Effector memory CD4-positive, alpha-beta T cell (primary cell): Measurements from ENCODE around the gene ACHE.

Experiments used
- DNase-seq, 3 donors: peaks; one replicate each; pipeline ENCODE4 v3.0.0-alpha.2; 2020
- H3K27ac ChIP-seq: 2 replicates; pipeline ENCODE4 v1.7.0; 2013; ENCODE audit warnings: mild to moderate bottlenecking, low read length, moderate library complexity; ENCODE audit not compliant: insufficient read depth, poor library complexity, severe bottlenecking
- H3K27me3 ChIP-seq: replicated peaks from 2 replicates; pipeline ENCODE4 v1.7.0; 2013; ENCODE audit warnings: mild to moderate bottlenecking, low read length; ENCODE audit not compliant: insufficient read depth, control insufficient read depth, poor library complexity, severe bottlenecking
- H3K36me3 ChIP-seq: 2 replicates; pipeline ENCODE4 v1.7.0; 2013; ENCODE audit warnings: mild to moderate bottlenecking, low read length, moderate library complexity; ENCODE audit not compliant: control insufficient read depth, insufficient read depth
- H3K4me1 ChIP-seq: 2 replicates; pipeline ENCODE4 v1.7.0; 2013; ENCODE audit warnings: low read length, mild to moderate bottlenecking; ENCODE audit not compliant: control insufficient read depth, insufficient read depth, poor library complexity, severe bottlenecking
- H3K4me3 ChIP-seq: 2 replicates; pipeline ENCODE4 v1.7.0; 2013; ENCODE audit warnings: low read length, low read depth, mild to moderate bottlenecking; ENCODE audit not compliant: insufficient read depth, poor library complexity, severe bottlenecking
- H3K9me3 ChIP-seq: 2 replicates; pipeline ENCODE4 v1.7.0; 2013; ENCODE audit warnings: mild to moderate bottlenecking, low read length, moderate library complexity; ENCODE audit not compliant: control insufficient read depth

ACHE gene

DNA sequence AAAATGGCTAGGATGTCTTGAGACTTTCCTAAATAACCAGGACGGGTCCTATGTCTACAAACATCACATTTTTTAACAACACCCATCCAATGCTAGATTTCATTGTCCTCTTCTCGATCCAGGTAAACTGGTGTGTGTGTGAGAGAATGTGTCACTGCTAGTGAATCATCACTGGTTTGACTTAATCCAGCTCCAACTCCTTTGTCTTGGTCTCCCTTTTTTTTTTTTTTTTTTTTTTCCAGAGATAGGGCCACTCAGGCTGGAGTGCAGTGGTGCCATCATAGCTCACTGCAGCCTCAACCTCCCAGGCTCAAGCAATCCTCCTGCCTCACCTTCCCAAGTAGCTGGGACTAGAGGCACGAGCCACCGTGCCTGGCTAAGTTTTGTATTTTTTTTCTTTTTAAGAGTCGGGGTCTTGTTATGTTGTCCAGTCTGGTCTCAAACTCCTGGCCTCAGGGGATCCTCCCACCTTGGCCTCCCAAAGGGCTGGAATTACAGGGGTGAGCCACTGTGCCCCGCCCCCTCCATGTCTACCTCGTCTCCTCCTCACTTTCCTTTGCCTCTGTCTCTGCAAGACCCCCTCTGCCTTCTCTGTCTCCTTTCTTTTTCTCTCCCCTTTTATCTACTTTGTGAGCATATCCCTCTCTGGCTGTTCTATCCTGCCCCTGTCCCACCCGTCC lies 4.0 kb downstream of the ACHE start:
- Histone ChIP-seq H3K36me3 (peaks cover 6% of the 10 kb centered on the region), H3K4me3 (no peak overlapping the region), H3K9me3 (no peaks in the 10 kb centered on the region), H3K27ac (no peak overlapping the region), H3K4me1 (peaks cover 54% of the 10 kb centered on the region), H3K27me3 (peaks cover 30% of the 10 kb centered on the region)
- no peak for DNase-seq

DNA sequence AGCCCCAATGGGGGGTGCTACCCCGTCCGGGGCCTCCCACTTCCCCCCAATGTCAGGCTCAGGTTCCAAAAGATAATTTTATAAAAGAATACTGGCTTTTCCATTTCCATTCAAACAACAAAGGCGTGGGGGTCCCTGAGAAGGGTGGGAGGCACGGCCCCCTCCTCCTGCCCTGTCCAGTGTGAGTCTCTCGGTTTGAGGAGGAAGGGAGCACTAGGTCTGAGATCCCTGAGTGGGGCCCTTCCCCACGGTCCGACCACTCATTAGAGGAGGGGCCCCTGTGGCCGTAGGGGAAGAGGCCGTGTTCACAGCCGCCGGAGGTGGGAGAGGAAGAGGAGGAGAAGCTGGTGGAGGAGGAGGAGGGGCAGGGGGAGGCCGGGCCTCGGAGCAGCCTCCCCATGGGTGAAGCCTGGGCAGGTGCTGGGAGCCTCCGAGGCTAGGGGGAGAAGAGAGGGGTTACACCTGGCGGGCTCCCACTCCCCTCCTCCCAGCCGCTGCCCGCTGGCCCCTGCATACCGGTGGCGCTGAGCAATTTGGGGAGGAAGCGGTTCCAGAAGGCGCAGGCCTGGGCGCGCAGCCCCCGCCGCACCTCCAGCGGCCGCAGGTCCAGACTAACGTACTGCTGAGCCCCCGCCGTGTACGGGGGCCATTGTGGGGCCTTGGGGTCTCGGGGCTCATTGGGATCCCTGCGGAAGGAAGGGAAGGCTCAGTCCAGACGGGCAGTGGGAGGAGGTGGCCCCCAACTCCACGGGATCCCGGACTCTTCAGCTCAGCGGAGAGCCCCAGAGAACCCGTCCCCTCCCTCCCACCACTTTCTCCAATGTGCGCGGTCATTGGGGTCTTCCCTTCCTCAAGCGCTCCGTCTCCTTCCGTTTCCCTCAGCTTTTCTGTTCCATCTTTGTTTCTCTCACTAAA lies 4.8 kb downstream of the ACHE start:
- DNase-seq = no peak
- no peak overlapping the region for H3K27ac ChIP-seq
- H3K36me3 ChIP-seq = peaks cover 14% of the 10 kb centered on the region
- H3K4me1 ChIP-seq = peaks cover 47% of the 10 kb centered on the region
- peaks cover 22% of the 10 kb centered on the region for H3K27me3 ChIP-seq
- peak overlapping the region; percentile 66 for H3K4me3 ChIP-seq
- no peaks in the 10 kb centered on the region for H3K9me3 ChIP-seq

GRCh38 chr7:100888988-100889750 lies 6.5 kb downstream of the ACHE start, which contains the start of gene UFSP1:
UFSP1 (minus strand) TSS chr7:100889715; CDS start chr7:100889271, 444 bp downstream.
- Histone ChIP-seq H3K27ac (peak within 1 kb of the TSS; percentile 66), H3K27me3 (peaks cover 11% of the 10 kb centered on the region), H3K4me1 (peaks cover 36% of the 10 kb centered on the region), H3K36me3 (peaks cover 32% of the 10 kb centered on the region), H3K9me3 (no peaks in the 10 kb centered on the region), H3K4me3 (peak within 1 kb of the TSS; percentile 66)
- DNase-seq = no peak

DNA sequence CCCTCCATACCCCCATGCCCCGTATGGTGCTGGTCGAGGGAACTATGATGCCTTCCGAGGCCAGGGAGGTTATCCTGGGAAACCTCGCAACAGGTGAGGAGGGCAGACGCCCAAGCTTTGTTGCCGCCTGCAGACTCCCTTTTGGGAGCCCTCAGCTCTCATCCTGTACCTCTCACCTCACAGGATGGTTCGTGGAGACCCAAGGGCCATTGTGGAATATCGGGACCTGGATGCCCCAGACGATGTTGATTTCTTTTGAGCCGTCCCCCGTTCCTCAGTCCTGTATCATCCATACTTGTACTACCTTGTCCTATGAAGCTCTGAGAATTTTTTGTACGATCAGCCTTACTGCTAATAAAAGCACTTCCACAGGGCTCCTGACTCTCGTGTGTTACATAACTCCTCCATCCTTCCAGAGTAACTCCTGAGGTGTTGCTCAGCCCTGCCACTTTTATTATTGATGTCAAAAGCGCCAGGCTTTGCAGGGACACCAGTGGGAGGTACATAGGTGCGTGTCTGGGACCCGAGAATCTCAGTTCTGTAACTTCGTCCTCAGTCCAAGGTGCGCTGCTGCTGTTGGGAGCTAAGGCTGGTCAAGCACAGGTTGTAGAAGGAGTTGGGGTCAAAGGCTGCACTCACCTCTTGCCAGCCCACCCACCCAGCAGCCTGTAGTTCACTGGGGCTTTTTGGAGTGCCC lies 7.2 kb downstream of the ACHE start:
- Histone ChIP-seq H3K9me3 (no peaks in the 10 kb centered on the region), H3K27me3 (peaks cover 11% of the 10 kb centered on the region), H3K27ac (peak overlapping the region; percentile 66), H3K4me3 (peak overlapping the region; percentile 60), H3K36me3 (peaks cover 39% of the 10 kb centered on the region), H3K4me1 (peaks cover 36% of the 10 kb centered on the region)
- DNase-seq = no peak

DNA sequence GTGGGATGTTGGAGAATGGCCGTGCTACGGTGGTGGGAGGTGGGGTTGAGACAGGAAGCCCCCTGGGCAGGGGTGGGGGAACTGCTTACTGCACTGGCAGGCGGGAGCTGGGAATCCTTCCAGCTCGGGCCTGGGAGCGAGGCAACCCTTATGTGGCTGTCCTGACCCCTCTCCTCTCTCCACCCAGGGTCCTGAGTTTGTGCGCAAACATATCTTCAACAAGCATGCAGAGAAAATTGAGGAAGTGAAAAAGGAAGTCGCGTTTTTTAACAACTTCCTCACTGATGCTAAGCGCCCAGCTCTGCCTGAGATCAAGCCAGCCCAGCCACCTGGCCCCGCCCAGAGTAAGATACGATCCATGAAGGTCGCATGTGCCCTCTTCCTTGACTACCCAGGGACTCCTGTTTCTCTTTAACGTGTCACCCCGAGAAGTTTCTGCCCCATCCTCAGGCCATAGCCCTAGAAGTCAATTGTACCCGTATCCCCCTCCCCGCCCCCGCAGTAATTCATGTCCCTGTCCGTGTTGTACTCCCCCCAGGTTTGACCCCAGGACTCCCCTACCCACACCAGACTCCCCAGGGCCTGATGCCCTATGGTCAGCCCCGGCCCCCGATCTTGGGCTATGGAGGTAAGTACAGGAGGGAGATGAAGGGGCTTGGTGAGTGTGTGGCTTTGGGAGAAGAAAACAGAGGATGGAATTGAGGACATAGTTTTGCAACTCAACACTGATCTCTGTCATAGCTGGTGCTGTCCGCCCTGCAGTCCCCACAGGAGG lies 8.0 kb downstream of the ACHE start:
- peaks cover 36% of the 10 kb centered on the region for H3K4me1 ChIP-seq
- peaks cover 46% of the 10 kb centered on the region for H3K36me3 ChIP-seq
- H3K27ac ChIP-seq = peak overlapping the region; percentile 70
- H3K4me3 ChIP-seq = no peak overlapping the region
- peak; percentile 36 to 54 (median 53) for DNase-seq
- peaks cover 11% of the 10 kb centered on the region for H3K27me3 ChIP-seq
- H3K9me3 ChIP-seq = no peaks in the 10 kb centered on the region

DNA sequence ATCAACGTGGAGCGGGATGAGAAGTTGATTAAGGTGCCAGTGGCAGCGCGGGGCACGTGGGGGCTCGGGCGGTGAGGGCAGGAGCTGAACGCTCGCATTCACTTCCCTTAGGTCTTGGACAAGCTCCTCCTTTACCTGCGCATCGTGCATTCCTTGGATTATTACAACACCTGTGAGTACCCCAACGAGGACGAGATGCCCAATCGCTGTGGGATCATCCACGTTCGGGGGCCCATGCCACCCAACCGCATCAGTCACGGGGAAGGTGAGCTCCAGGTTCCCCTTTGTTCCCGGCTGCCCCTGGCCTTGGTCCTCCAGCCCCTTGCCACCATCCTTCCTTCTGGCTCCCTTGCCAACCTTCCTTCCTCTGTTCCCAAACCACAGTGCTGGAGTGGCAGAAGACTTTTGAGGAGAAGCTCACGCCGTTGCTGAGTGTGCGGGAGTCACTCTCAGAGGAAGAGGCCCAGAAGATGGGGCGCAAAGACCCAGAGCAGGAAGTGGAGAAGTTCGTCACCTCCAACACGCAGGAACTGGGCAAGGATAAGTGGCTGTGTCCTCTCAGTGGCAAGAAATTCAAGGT lies 8.7 kb downstream of the ACHE start:
- H3K27ac ChIP-seq = peak overlapping the region; percentile 70
- no peak overlapping the region for H3K4me3 ChIP-seq
- no peaks in the 10 kb centered on the region for H3K9me3 ChIP-seq
- peaks cover 36% of the 10 kb centered on the region for H3K4me1 ChIP-seq
- H3K36me3 ChIP-seq = peaks cover 53% of the 10 kb centered on the region
- peaks cover 8% of the 10 kb centered on the region for H3K27me3 ChIP-seq
- no peak for DNase-seq

DNA sequence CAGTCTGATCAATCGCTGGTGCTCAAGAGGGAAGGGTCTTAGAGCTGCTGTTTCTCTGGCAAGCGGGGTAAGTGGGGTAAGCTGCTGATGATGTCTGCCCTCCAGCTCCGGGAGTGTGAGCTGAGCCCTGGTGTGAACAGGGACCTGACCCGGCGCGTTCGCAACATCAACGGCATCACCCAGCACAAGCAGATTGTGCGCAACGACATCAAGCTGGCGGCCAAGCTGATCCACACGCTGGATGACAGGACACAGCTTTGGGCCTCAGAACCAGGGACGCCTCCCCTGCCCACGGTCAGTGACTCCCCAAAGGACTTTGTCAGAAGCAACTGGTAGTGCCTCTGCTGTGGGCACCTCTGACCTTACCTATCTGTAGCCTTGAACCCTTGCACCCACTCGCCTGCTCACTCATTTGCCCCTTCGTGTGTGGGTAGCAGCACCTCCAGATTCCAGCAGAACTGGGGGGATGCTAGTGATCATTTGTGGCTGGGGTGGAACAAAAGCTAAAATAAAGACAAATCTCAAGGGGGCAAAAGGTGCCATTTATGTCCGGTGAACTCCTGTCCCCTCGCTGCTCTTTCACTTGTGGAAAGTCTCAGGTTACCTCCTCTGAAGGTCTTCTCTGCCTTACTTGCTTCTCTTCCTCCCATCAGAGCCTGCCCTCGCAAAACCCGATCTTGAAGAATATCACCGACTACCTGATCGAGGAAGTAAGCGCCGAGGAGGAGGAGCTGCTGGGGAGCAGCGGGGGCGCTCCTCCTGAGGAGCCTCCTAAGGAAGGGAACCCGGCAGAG lies 9.3 kb downstream of the ACHE start:
- Histone ChIP-seq H3K27me3 (peaks cover 8% of the 10 kb centered on the region), H3K36me3 (peaks cover 60% of the 10 kb centered on the region), H3K4me3 (no peak overlapping the region), H3K9me3 (no peaks in the 10 kb centered on the region), H3K27ac (no peak overlapping the region), H3K4me1 (peaks cover 36% of the 10 kb centered on the region)
- no peak for DNase-seq

GRCh38 chr7:100885440-100886141 lies 10.1 kb downstream of the ACHE start:
- H3K4me3 ChIP-seq = no peak overlapping the region
- peak overlapping the region; percentile 35 for H3K27ac ChIP-seq
- H3K9me3 ChIP-seq = no peaks in the 10 kb centered on the region
- peaks cover under 1% of the 10 kb centered on the region for H3K27me3 ChIP-seq
- no peak for DNase-seq
- peaks cover 30% of the 10 kb centered on the region for H3K4me1 ChIP-seq
- H3K36me3 ChIP-seq = peaks cover 67% of the 10 kb centered on the region
